IPS-NIHi7 (cell line): ENCODE measurements around the gene GMNN.
"Not testable (repeated sequence)": the region's sequence is repeated elsewhere in the genome, so short reads cannot be mapped to it uniquely, and the experiment has no call there.

Experiments used
- DNase-seq: peaks from one replicate; pipeline ENCODE4 v3.0.0; 2012; ENCODE audit warnings: mixed read lengths; ENCODE audit errors: extremely low spot score

The GMNN gene

GRCh38 chr6:24774696-24775519, at the start of gene GMNN:
Gene GMNN, plus strand, starts transcription at chr6:24774937. Its CDS starts 2,310 bp downstream, at chr6:24777247.
- DNase-seq, result peak; percentile 98

- DNase-seq, result not testable (repeated sequence)
Measured at GRCh38 chr6:24730653-24731052, 44.1 kb upstream of the GMNN start.

GRCh38 chr6:24731456-24732134, 43.1 kb upstream of the GMNN start:
- not testable (repeated sequence) for DNase-seq

- DNase-seq, result no peak
Measured at GRCh38 chr6:24734166-24734565, 40.6 kb upstream of the GMNN start.

GRCh38 chr6:24734710-24735109, 40.0 kb upstream of the GMNN start:
- DNase-seq, result not testable (repeated sequence)

- no peak for DNase-seq
Measured at GRCh38 chr6:24738741-24739140, 36.0 kb upstream of the GMNN start.

GRCh38 chr6:24740861-24741260, 33.9 kb upstream of the GMNN start:
- DNase-seq, result no peak

- no peak for DNase-seq
Measured at GRCh38 chr6:24742216-24742738, 32.5 kb upstream of the GMNN start.

- peak; percentile 17 for DNase-seq
Measured at GRCh38 chr6:24743265-24743943, 31.3 kb upstream of the GMNN start.

GRCh38 chr6:24743944-24744335, 30.8 kb upstream of the GMNN start:
- DNase-seq, result no peak

- DNase-seq, result no peak
Measured at GRCh38 chr6:24744911-24745310, 29.8 kb upstream of the GMNN start.

GRCh38 chr6:24749297-24749696, 25.4 kb upstream of the GMNN start:
- no peak for DNase-seq

GRCh38 chr6:24750878-24751277, 23.9 kb upstream of the GMNN start:
- DNase-seq, result not testable (repeated sequence)

GRCh38 chr6:24752503-24752902, 22.2 kb upstream of the GMNN start:
- DNase-seq, result no peak

- no peak for DNase-seq
Measured at GRCh38 chr6:24752917-24753492, 21.7 kb upstream of the GMNN start.

- no peak for DNase-seq
Measured at GRCh38 chr6:24753545-24753944, 21.2 kb upstream of the GMNN start.

GRCh38 chr6:24754378-24754777, 20.4 kb upstream of the GMNN start:
- not testable (repeated sequence) for DNase-seq

- no peak for DNase-seq
Measured at GRCh38 chr6:24755279-24755678, 19.5 kb upstream of the GMNN start.

- DNase-seq, result no peak
Measured at GRCh38 chr6:24757611-24758010, 17.1 kb upstream of the GMNN start.

GRCh38 chr6:24759718-24760117, 15.0 kb upstream of the GMNN start:
- DNase-seq, result no peak

GRCh38 chr6:24760210-24760609, 14.5 kb upstream of the GMNN start:
- no peak for DNase-seq
